IMR-90 (cell line): ENCODE measurements around the gene ASTE1. TPM values are rescaled to one million over a fixed set of nuclear protein-coding genes. Genes with fewer than 3 reads are reported as not detected.

ENCODE experiments used
- ATAC-seq: fragments of 200-7000 bp; cut with Tn5 transposase; 2 replicates; pipeline ENCODE4 v1.9.1; 2020; ENCODE audit warnings: low read depth, mild to moderate bottlenecking, moderate library complexity
- BruUV-seq: library from RNA; stranded (reverse); fragments of 400-500 nt; replicated peaks from 2 replicates; lab custom pipeline; 2021; lab: Mats Ljungman, UMichigan
- CTCF ChIA-PET: fragments of 300-600 bp; formaldehyde crosslinking; extraction: SDS; loops from one replicate; lab custom pipeline; 2021; ENCODE audit warnings: antibody characterized with exemption; lab: Yijun Ruan, JAX
- POLR2A ChIA-PET: fragments of 300-600 bp; sonication (Branson Sonifier 250); formaldehyde crosslinking; loops from one replicate; lab custom pipeline; 2022; ENCODE audit warnings: antibody characterized with exemption; ENCODE audit not compliant: unreplicated experiment; lab: Charles Lee
- DNase-seq: peaks from one replicate; pipeline ENCODE4 v3.0.0; 2013
- H2AFZ ChIP-seq: replicated peaks from 2 replicates; pipeline ENCODE3; 2013; ENCODE audit warnings: low read length, mild to moderate bottlenecking; ENCODE audit not compliant: poor library complexity
- H2AK5ac ChIP-seq: 2 replicates; pipeline ENCODE4 v1.6.1; 2013; ENCODE audit warnings: low read depth, low read length, inconsistent platforms
- H2AK9ac ChIP-seq: replicated peaks from 2 replicates; pipeline ENCODE3; 2013; ENCODE audit warnings: mild to moderate bottlenecking, low read depth, low read length, moderate library complexity; ENCODE audit not compliant: poor library complexity
- H2BK120ac ChIP-seq: 2 replicates; pipeline ENCODE4 v1.6.1; 2013; ENCODE audit warnings: low read depth, low read length, inconsistent platforms
- H2BK15ac ChIP-seq: 3 replicates; pipeline ENCODE4 v1.6.1; 2013; ENCODE audit warnings: low read depth, low read length, inconsistent platforms
- H2BK20ac ChIP-seq: 2 replicates; pipeline ENCODE4 v1.6.1; 2013; ENCODE audit warnings: low read depth, mild to moderate bottlenecking, inconsistent platforms, low read length, moderate library complexity
- H2BK5ac ChIP-seq: 2 replicates; pipeline ENCODE4 v1.6.1; 2013; ENCODE audit warnings: mild to moderate bottlenecking, low read depth, low read length, inconsistent platforms; ENCODE audit not compliant: poor library complexity, severe bottlenecking
- H3K14ac ChIP-seq: replicated peaks from 2 replicates; pipeline ENCODE4 v1.6.1; 2013; ENCODE audit warnings: low read depth, low read length, inconsistent platforms
- H3K18ac ChIP-seq: 2 replicates; pipeline ENCODE4 v1.6.1; 2013; ENCODE audit warnings: low read depth, low read length, control low read depth
- H3K23ac ChIP-seq: 2 replicates; pipeline ENCODE4 v1.6.1; 2013; ENCODE audit warnings: low read depth, low read length, inconsistent platforms
- H3K27ac ChIP-seq: 2 replicates; pipeline ENCODE4 v1.5.1; 2013; ENCODE audit warnings: mild to moderate bottlenecking, control low read depth, low read length; ENCODE audit not compliant: insufficient read depth
- H3K27me3 ChIP-seq: 2 replicates; pipeline ENCODE4 v1.6.1; 2013; ENCODE audit warnings: low read length; ENCODE audit not compliant: control insufficient read depth, insufficient read depth
- H3K36me3 ChIP-seq: 2 replicates; pipeline ENCODE4 v1.6.1; 2013; ENCODE audit warnings: low read length, mixed read lengths; ENCODE audit not compliant: control insufficient read depth, insufficient read depth
- H3K4ac ChIP-seq: 2 replicates; pipeline ENCODE4 v1.6.1; 2013; ENCODE audit warnings: low read depth, low read length, inconsistent platforms
- H3K4me1 ChIP-seq: 2 replicates; pipeline ENCODE4 v1.6.1; 2013; ENCODE audit warnings: low read length, mixed read lengths; ENCODE audit not compliant: control insufficient read depth, insufficient read depth
- H3K4me2 ChIP-seq: 2 replicates; pipeline ENCODE4 v1.6.1; 2013; ENCODE audit warnings: low read depth, mild to moderate bottlenecking, control low read depth, low read length, moderate library complexity
- H3K4me3 ChIP-seq: 2 replicates; pipeline ENCODE4 v1.5.1; 2013; ENCODE audit warnings: low read depth, mild to moderate bottlenecking, control low read depth, low read length, moderate library complexity; ENCODE audit not compliant: insufficient read depth
- H3K56ac ChIP-seq: 2 replicates; pipeline ENCODE4 v1.6.1; 2013; ENCODE audit warnings: low read length, inconsistent platforms; ENCODE audit not compliant: insufficient read depth; ENCODE audit errors: extremely low read depth
- H3K79me1 ChIP-seq, 2 experiments: 2 replicates each; pipeline ENCODE4 v1.6.1; 2013; ENCODE audit warnings: low read length in 2 of 2, inconsistent platforms in 1 of 2, low read depth in 1 of 2
- H3K9ac ChIP-seq: 2 replicates; pipeline ENCODE4 v1.6.1; 2013; ENCODE audit warnings: low read depth, low read length, control low read depth
- H3K9me1 ChIP-seq: 2 replicates; pipeline ENCODE4 v1.6.1; 2013; ENCODE audit warnings: low read length, inconsistent platforms; ENCODE audit not compliant: insufficient read depth
- H3K9me3 ChIP-seq: 2 replicates; pipeline ENCODE4 v1.6.1; 2013; ENCODE audit warnings: low read length; ENCODE audit not compliant: control insufficient read depth, insufficient read depth
- H4K20me1 ChIP-seq: 2 replicates; pipeline ENCODE4 v1.6.1; 2013; ENCODE audit warnings: low read length, inconsistent platforms; ENCODE audit not compliant: insufficient read depth
- H4K5ac ChIP-seq: 2 replicates; pipeline ENCODE4 v1.6.1; 2013; ENCODE audit warnings: mild to moderate bottlenecking, low read depth, low read length, control low read depth
- H4K8ac ChIP-seq, 2 experiments: 2 replicates each; pipeline ENCODE4 v1.6.1; 2013; ENCODE audit warnings: low read depth in 2 of 2, low read length in 2 of 2, control low read depth in 1 of 2, inconsistent platforms in 1 of 2
- H4K91ac ChIP-seq: 2 replicates; pipeline ENCODE4 v1.6.1; 2013; ENCODE audit warnings: low read depth, low read length, inconsistent platforms; ENCODE audit not compliant: insufficient read depth
- RAD21 ChIP-seq: IDR thresholded peaks from 2 replicates; pipeline ENCODE4 v1.6.1; 2012; ENCODE audit warnings: low read length, improper control_type of control experiment
- SMC3 ChIP-seq: fragments of 150-350 bp; IDR thresholded peaks from 2 replicates; pipeline ENCODE4 v1.6.1; 2016; ENCODE audit warnings: low read depth, mild to moderate bottlenecking, antibody characterized with exemption, low read length, moderate library complexity
- USF2 ChIP-seq: fragments of 150-350 bp; IDR thresholded peaks from 2 replicates; pipeline ENCODE4 v1.6.1; 2017; ENCODE audit warnings: mild to moderate bottlenecking, antibody characterized with exemption, low read length, low read depth
- WGBS, 2 experiments: methylation state at CpG; one replicate each; pipeline versions ENCODE4 v1.1.5 to v1.1.7; 2013; ENCODE audit warnings: missing lambda C conversion rate in 2 of 2; ENCODE audit not compliant: insufficient read length in 1 of 2; ENCODE audit errors: extremely low coverage in 2 of 2; 5-methylcytosine and 5-hydroxymethylcytosine counted together
- dilution Hi-C: fragments of 300-500 bp; cut with HindIII; formaldehyde crosslinking; loops from one replicate; pipeline ENCODE4 v1.14.3; 2018; ENCODE audit warnings: low sequenced_read_pairs; ENCODE audit not compliant: unreplicated experiment
- in situ Hi-C: fragments of 300-500 bp; cut with MboI; formaldehyde crosslinking; loops from 3 replicates; pipeline ENCODE4 v1.14.3; 2019; ENCODE audit warnings: low sequenced_read_pairs, inconsistent platforms, mixed read lengths
- intact Hi-C: fragments of 100-400 bp; cut with micrococcal nuclease; formaldehyde crosslinking; loops from 2 replicates; pipeline ENCODE4 v1.10.0; 2022
- polyA plus RNA-seq, 3 experiments: library from polyadenylated mRNA; depleted of rRNA; stranded (reverse); fragments of >200 nt; gene quantifications; 2 replicates each; pipeline ENCODE4 v1.2.3, GENCODE V29; 2012; ENCODE audit warnings: low replicate concordance in 1 of 3
- total RNA-seq: library from RNA; depleted of rRNA; stranded (reverse); fragments of >200 nt; gene quantifications from 2 replicates; pipeline ENCODE4 v1.2.3, GENCODE V29; 2012
- TF ChIP-seq, protein P1 (sequence below): fragments of 150-350 bp; IDR thresholded peaks from 2 replicates; pipeline ENCODE4 v1.6.1; 2016; ENCODE audit warnings: low read depth, mild to moderate bottlenecking, low read length, moderate library complexity, borderline replicate concordance

ASTE1 gene
- total and polyA plus RNA-seq, 2 of the 4 experiments (the other 2 are of a cell fraction), result 3.2 to 7.5 TPM

DNA sequence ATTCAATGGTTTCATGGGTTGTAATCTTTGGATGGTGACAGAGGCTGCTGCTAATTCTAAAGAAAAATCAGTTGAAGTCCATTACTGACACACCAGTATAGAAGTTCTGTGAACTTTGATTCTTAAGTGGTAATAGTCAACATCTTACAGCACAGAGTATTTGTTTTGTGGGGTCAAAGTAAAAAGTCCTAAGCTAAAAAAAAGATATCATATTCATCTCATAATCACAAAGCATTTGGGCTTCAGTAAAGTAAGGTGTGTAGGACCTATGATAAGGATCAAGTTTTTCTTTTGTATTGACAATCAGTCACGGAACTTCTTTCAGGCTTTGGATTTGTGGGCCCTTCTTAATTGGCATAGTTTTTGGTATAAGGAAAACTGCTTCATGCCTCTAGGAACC lies 1.1 kb downstream of the ASTE1 start:
- 0 out of 4 replicates have a peak overlapping the region, but pooled peaks of 1 of the 2 experiments have one; percentile 90 for H4K8ac ChIP-seq
- H3K4me1 ChIP-seq, result peaks cover 2% of the 10 kb centered on the region; the same call in 1 of the 2 replicates
- H3K36me3 ChIP-seq, result peaks cover 7% of the 10 kb centered on the region
- H2AFZ ChIP-seq, result no peak overlapping the region
- TF ChIP-seq USF2, result no peak
- TF ChIP-seq, protein P1, sequence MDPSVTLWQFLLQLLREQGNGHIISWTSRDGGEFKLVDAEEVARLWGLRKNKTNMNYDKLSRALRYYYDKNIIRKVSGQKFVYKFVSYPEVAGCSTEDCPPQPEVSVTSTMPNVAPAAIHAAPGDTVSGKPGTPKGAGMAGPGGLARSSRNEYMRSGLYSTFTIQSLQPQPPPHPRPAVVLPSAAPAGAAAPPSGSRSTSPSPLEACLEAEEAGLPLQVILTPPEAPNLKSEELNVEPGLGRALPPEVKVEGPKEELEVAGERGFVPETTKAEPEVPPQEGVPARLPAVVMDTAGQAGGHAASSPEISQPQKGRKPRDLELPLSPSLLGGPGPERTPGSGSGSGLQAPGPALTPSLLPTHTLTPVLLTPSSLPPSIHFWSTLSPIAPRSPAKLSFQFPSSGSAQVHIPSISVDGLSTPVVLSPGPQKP, result no peak
- TF ChIP-seq RAD21, result no peak
- TF ChIP-seq SMC3, result no peak
- no peak overlapping the region for H3K9ac ChIP-seq
- no peaks in the 10 kb centered on the region for H4K20me1 ChIP-seq
- no peaks in the 10 kb centered on the region for H3K9me3 ChIP-seq
- peak overlapping the region; percentile 22 for H2AK9ac ChIP-seq
- intact Hi-C loops, result loop anchor here (5.0 kb wide), 3 partner anchors 133 to 477 kb away; partner anchors contain the start of genes ATP2C1, MRPL3 and PIK3R4
- H4K5ac ChIP-seq, result no peak overlapping the region
- H2AK5ac ChIP-seq, result no peak overlapping the region
- H2BK5ac ChIP-seq, result no peak overlapping the region
- no CpG with 5 or more reads among the region's 1 CpG for WGBS, 2 experiments
- peaks cover 4% of the 10 kb centered on the region; the same call in 1 of the 2 replicates for H3K9me1 ChIP-seq
- ATAC-seq, result no peak
- H3K14ac ChIP-seq, result no peak overlapping the region
- no peak overlapping the region for H3K4me3 ChIP-seq
- H3K56ac ChIP-seq, result no peak overlapping the region
- no peak overlapping the region for H3K4ac ChIP-seq
- H3K79me1 ChIP-seq, result peaks cover 0 to 30% of the 10 kb centered on the region in 2 experiments; a peak in 3 of 4 replicates
- dilution Hi-C loops, result no loop called here
- in situ Hi-C loops, result loop anchor here (25.0 kb wide), 2 partner anchors 462 to 1012 kb away; partner anchors contain the start of gene CPNE4
- H3K18ac ChIP-seq, result no peak overlapping the region
- H2BK15ac ChIP-seq, result no peak overlapping the region
- no peaks in the 10 kb centered on the region for H3K27me3 ChIP-seq
- H4K91ac ChIP-seq, result no peak overlapping the region
- no peak overlapping the region for H2BK120ac ChIP-seq
- ChIA-PET CTCF (no interaction called here), POLR2A (no interaction called here)
- no peak overlapping the region for H2BK20ac ChIP-seq
- BruUV-seq, result no TSS peak
- H3K4me2 ChIP-seq, result peak overlapping the region; percentile 90
- H3K27ac ChIP-seq, result no peak overlapping the region
- DNase-seq, result no peak
- no peak overlapping the region for H3K23ac ChIP-seq
